HCT116 (cell line): ENCODE data around the gene LTBP1. TPM values are rescaled to one million over a fixed set of nuclear protein-coding genes. Genes with fewer than 3 reads are reported as not detected.

ENCODE experiments used
- ATAC-seq: fragments of 200-7000 bp; cut with Tn5 transposase; 2 replicates; pipeline ENCODE4 v1.9.1; 2020; ENCODE audit warnings: mild to moderate bottlenecking, moderate library complexity
- BruUV-seq: library from RNA; stranded (reverse); fragments of 400-500 nt; replicated peaks from 2 replicates; lab custom pipeline; 2021; lab: Mats Ljungman, UMichigan
- CTCF ChIA-PET: fragments of 300-600 bp; sonication (Branson Sonifier 250); formaldehyde crosslinking; loops from one replicate; lab custom pipeline; 2021; ENCODE audit warnings: antibody characterized with exemption; lab: Charles Lee
- POLR2A ChIA-PET: fragments of 300-600, 350-600 bp; sonication (Branson Sonifier 250); formaldehyde crosslinking; loops from one replicate; lab custom pipeline; 2021; ENCODE audit warnings: antibody characterized with exemption; lab: Charles Lee
- RAD21 ChIA-PET, 2 experiments: fragments of 300-600 bp; sonication (Branson Sonifier 250); formaldehyde crosslinking; loops; one replicate each; lab custom pipeline; 2023; ENCODE audit warnings: low total read pairs in 2 of 2; ENCODE audit not compliant: uncharacterized antibody in 2 of 2, unreplicated experiment in 2 of 2, low non-redundant PET in 1 of 2; lab: Charles Lee
- DNase-seq: peaks from one replicate; pipeline ENCODE4 v3.0.0-alpha.2; 2010; ENCODE audit warnings: low read depth, low spot score
- H2AFZ ChIP-seq: fragments of 200-600 bp; shearing (Covaris generic), sonication (generic); 2 replicates; pipeline ENCODE4 v1.6.1; 2017; ENCODE audit warnings: low read depth, mixed run types, mixed read lengths, antibody characterized with exemption, low read length; ENCODE audit not compliant: poor library complexity, severe bottlenecking
- H3K27ac ChIP-seq: 2 replicates; pipeline ENCODE4 v1.5.1; 2012; ENCODE audit warnings: low read depth, low read length
- H3K27me3 ChIP-seq: fragments of 200-600 bp; sonication (generic); 2 replicates; pipeline ENCODE4 v1.6.1; 2016; ENCODE audit warnings: mixed run types, low read length, mixed read lengths; ENCODE audit not compliant: insufficient read depth
- H3K36me3 ChIP-seq, 2 experiments: fragments of 200-500 bp in 1 of 2; fragments of 200-600 bp in 1 of 2; sonication (Bioruptor generic) in 1 of 2; sonication (generic) in 1 of 2; 2 replicates each; pipeline versions ENCODE4 v1.5.1 to v1.6.1; 2014 to 2016; ENCODE audit warnings: low read length in 2 of 2, inconsistent platforms in 1 of 2, mixed read lengths in 1 of 2, mixed run types in 1 of 2; ENCODE audit not compliant: insufficient read depth in 2 of 2, control insufficient read depth in 1 of 2
- H3K4me1 ChIP-seq, 2 experiments: fragments of 200-600 bp in 1 of 2; sonication (generic) in 1 of 2; 2 replicates each; pipeline versions ENCODE4 v1.5.1 to v1.6.1; 2012 to 2017; ENCODE audit warnings: low read length in 2 of 2, inconsistent platforms in 1 of 2, mild to moderate bottlenecking in 1 of 2, mixed read lengths in 1 of 2, mixed run types in 1 of 2, moderate library complexity in 1 of 2; ENCODE audit not compliant: insufficient read depth in 2 of 2, control insufficient read depth in 1 of 2
- H3K4me2 ChIP-seq: fragments of 200-600 bp; sonication (generic); 2 replicates; pipeline ENCODE4 v1.6.1; 2017; ENCODE audit warnings: mixed run types, low read length, mixed read lengths
- H3K4me3 ChIP-seq, 2 experiments: fragments of 200-600 bp in 1 of 2; sonication (generic) in 1 of 2; replicated peaks in 1 of 2; 2 replicates each; pipeline ENCODE4 v1.5.1; 2011 to 2016; ENCODE audit warnings: low read length in 2 of 2, control low read depth in 1 of 2, low read depth in 1 of 2, mild to moderate bottlenecking in 1 of 2, mixed read lengths in 1 of 2, mixed run types in 1 of 2
- H3K79me2 ChIP-seq: fragments of 200-600 bp; sonication (generic); 2 replicates; pipeline ENCODE4 v1.6.1; 2017; ENCODE audit warnings: mild to moderate bottlenecking, mixed run types, low read length, moderate library complexity, mixed read lengths; ENCODE audit not compliant: insufficient read depth
- H3K9ac ChIP-seq: fragments of 200-600 bp; sonication (generic); 2 replicates; pipeline ENCODE4 v1.6.1; 2016; ENCODE audit warnings: low read length, mixed read lengths
- H3K9me2 ChIP-seq: fragments of 200-600 bp; sonication (generic), shearing (Covaris generic); 2 replicates; pipeline ENCODE4 v1.6.1; 2017; ENCODE audit warnings: mixed run types, mild to moderate bottlenecking, moderate library complexity; ENCODE audit not compliant: insufficient read depth
- H3K9me3 ChIP-seq, 2 experiments: fragments of 200-500 bp in 1 of 2; fragments of 200-600 bp in 1 of 2; sonication (Bioruptor generic) in 1 of 2; sonication (generic) in 1 of 2; 2 replicates each; pipeline ENCODE4 v1.6.1; 2014 to 2017; ENCODE audit warnings: low read length in 2 of 2, mixed read lengths in 2 of 2, inconsistent platforms in 1 of 2, low read depth in 1 of 2, mild to moderate bottlenecking in 1 of 2, mixed run types in 1 of 2, moderate library complexity in 1 of 2; ENCODE audit not compliant: control insufficient read depth in 1 of 2, insufficient read depth in 1 of 2
- H4K20me1 ChIP-seq: fragments of 200-600 bp; sonication (generic), shearing (Covaris generic); 2 replicates; pipeline ENCODE4 v1.6.1; 2017; ENCODE audit warnings: mixed run types, mild to moderate bottlenecking, moderate library complexity; ENCODE audit not compliant: insufficient read depth
- CTCF ChIP-seq, 3 experiments: fragments of 200-600 bp in 1 of 3; sonication (generic) in 1 of 3; IDR thresholded peaks in 2 of 3; conservative IDR thresholded peaks in 1 of 3; 2 replicates each; pipeline ENCODE4 v1.5.1; 2012 to 2017; ENCODE audit warnings: low read depth in 2 of 3, low read length in 2 of 3, antibody characterized with exemption in 1 of 3, borderline replicate concordance in 1 of 3, control low read depth in 1 of 3, mild to moderate bottlenecking in 1 of 3, mixed read lengths in 1 of 3, mixed run types in 1 of 3, moderate library complexity in 1 of 3; ENCODE audit not compliant: insufficient read depth in 1 of 3
- EGR1 ChIP-seq: IDR thresholded peaks from 2 replicates; pipeline ENCODE4 v1.6.1; 2012; ENCODE audit warnings: low read depth
- ELF1 ChIP-seq: IDR thresholded peaks from 2 replicates; pipeline ENCODE4 v1.6.1; 2012; ENCODE audit warnings: low read depth, borderline replicate concordance
- EZH2 ChIP-seq: fragments of 200-600 bp; sonication (generic); IDR thresholded peaks from 2 replicates; pipeline ENCODE4 v1.6.1; 2017; ENCODE audit warnings: antibody characterized with exemption, mixed run types
- JUND ChIP-seq: IDR thresholded peaks from 2 replicates; pipeline ENCODE4 v1.6.1; 2012
- POLR2A ChIP-seq: IDR thresholded peaks from 2 replicates; pipeline ENCODE4 v1.7.0; 2011; ENCODE audit warnings: borderline replicate concordance; ENCODE audit not compliant: insufficient read depth, insufficient read length; ENCODE audit errors: extremely low read depth
- RAD21 ChIP-seq: IDR thresholded peaks from 2 replicates; pipeline ENCODE4 v1.6.1; 2012; ENCODE audit warnings: low read depth, mild to moderate bottlenecking
- SIN3A ChIP-seq: IDR thresholded peaks from 2 replicates; pipeline ENCODE4 v1.6.1; 2012; ENCODE audit warnings: low read depth
- SRF ChIP-seq: IDR thresholded peaks from 2 replicates; pipeline ENCODE4 v1.6.1; 2012; ENCODE audit warnings: low read depth
- YY1 ChIP-seq: IDR thresholded peaks from 2 replicates; pipeline ENCODE4 v1.6.1; 2011; ENCODE audit warnings: low read length, low read depth, moderate library complexity, mild to moderate bottlenecking; ENCODE audit not compliant: insufficient replicate concordance; ENCODE audit errors: extremely low read depth
- ZNF274 ChIP-seq: fragments of 200-500 bp; sonication (Bioruptor generic); IDR thresholded peaks from 2 replicates; pipeline ENCODE4 v1.6.1; 2014; ENCODE audit warnings: mild to moderate bottlenecking, low read depth, low read length, inconsistent platforms
- intact Hi-C: fragments of 100-400 bp; cut with micrococcal nuclease; formaldehyde crosslinking; loops from 2 replicates; pipeline ENCODE4 v1.10.0; 2022
- total RNA-seq: library from RNA; stranded (reverse); gene quantifications from one replicate; pipeline ENCODE4 v1.2.1, GENCODE V29; 2021; ENCODE audit not compliant: unreplicated experiment
- TF ChIP-seq, protein P1 (sequence below): IDR thresholded peaks from 2 replicates; pipeline ENCODE4 v1.6.1; 2011; ENCODE audit warnings: mild to moderate bottlenecking, low read length, moderate library complexity; ENCODE audit not compliant: insufficient replicate concordance; ENCODE audit errors: extremely low read depth

The LTBP1 gene
- total RNA-seq, 1 experiment from 2014 or later: 5.1 TPM

- Histone ChIP-seq H3K9me3 (no peaks in the 10 kb centered on the region), H2AFZ (no peak overlapping the region), H4K20me1 (no peaks in the 10 kb centered on the region), H3K27ac (no peak overlapping the region), H3K9ac (no peak overlapping the region), H3K36me3 (no peaks in the 10 kb centered on the region), H3K79me2 (no peaks in the 10 kb centered on the region), H3K4me2 (no peak overlapping the region), H3K4me3 (no peak overlapping the region), H3K4me1 (peaks cover 10 to 15% of the 10 kb centered on the region in 2 experiments; a peak in 3 of 4 replicates), H3K27me3 (no peaks in the 10 kb centered on the region), H3K9me2 (no peaks in the 10 kb centered on the region)
- no peak for DNase-seq
- RAD21 ChIA-PET: no interaction called here
- POLR2A ChIA-PET: no interaction called here
- ATAC-seq: no peak
- CTCF ChIA-PET: no interaction called here
- TF ChIP-seq ELF1 (no peak), CTCF (IDR thresholded peaks at IDR 0.05 in 2 of 3, conservative IDR thresholded peaks at IDR 0.05 in 1 of 3; ENCODE audit: borderline replicate concordance in 1 of 3, insufficient read depth in 1 of 3, low read depth in 2 of 3, low read length in 2 of 3) (no peak), SIN3A (no peak), EGR1 (no peak), SRF (no peak), JUND (no peak), POLR2A (no peak), ZNF274 (no peak), YY1 (no peak), RAD21 (no peak), EZH2 (no peak)
- TF ChIP-seq, protein P1, sequence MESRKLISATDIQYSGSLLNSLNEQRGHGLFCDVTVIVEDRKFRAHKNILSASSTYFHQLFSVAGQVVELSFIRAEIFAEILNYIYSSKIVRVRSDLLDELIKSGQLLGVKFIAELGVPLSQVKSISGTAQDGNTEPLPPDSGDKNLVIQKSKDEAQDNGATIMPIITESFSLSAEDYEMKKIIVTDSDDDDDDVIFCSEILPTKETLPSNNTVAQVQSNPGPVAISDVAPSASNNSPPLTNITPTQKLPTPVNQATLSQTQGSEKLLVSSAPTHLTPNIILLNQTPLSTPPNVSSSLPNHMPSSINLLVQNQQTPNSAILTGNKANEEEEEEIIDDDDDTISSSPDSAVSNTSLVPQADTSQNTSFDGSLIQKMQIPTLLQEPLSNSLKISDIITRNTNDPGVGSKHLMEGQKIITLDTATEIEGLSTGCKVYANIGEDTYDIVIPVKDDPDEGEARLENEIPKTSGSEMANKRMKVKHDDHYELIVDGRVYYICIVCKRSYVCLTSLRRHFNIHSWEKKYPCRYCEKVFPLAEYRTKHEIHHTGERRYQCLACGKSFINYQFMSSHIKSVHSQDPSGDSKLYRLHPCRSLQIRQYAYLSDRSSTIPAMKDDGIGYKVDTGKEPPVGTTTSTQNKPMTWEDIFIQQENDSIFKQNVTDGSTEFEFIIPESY: no peak
- intact Hi-C loops: no loop called here
- no TSS peak for BruUV-seq
Measured at GRCh38 chr2:33100921-33101320, 154.2 kb downstream of the LTBP1 start.
